ENCODE results near the gene FOXE1. TPM values are rescaled to one million over a fixed set of nuclear protein-coding genes. Genes with fewer than 3 reads are reported as not detected.

The FOXE1 gene
- total and polyA plus RNA-seq, 2 donors (not counting 1 experiment from before 2014, with no cell fraction given) = 2.0 TPM; not detected in 1

- H2AFZ ChIP-seq (ENCODE audit: low read length) = no peak overlapping the region
- no peak overlapping the region for H3K27ac ChIP-seq (ENCODE audit: insufficient read depth, low read length)
- TF ChIP-seq EZH2 (IDR thresholded peaks at IDR 0.05; ENCODE audit: low read length, missing control alignments) (no peak), CTCF (conservative IDR thresholded peaks at IDR 0.05 in 1 of 2, IDR thresholded peaks at IDR 0.05 in 1 of 2; ENCODE audit: low read depth in 1 of 2, low read length in 2 of 2) (no peak)
- DNase-seq (ENCODE audit: low read depth in 2 of 2) = no peak
- H3K36me3 ChIP-seq (ENCODE audit: control insufficient read depth, insufficient read depth, low read length) = no peaks in the 10 kb centered on the region
- no peak overlapping the region for H3K9ac ChIP-seq (ENCODE audit: insufficient read depth, low read length)
- H4K20me1 ChIP-seq (ENCODE audit: control insufficient read depth, extremely low read depth, insufficient read depth, low read length) = no peaks in the 10 kb centered on the region
- H3K9me3 ChIP-seq (ENCODE audit: control insufficient read depth, insufficient read depth, low read depth, low read length) = no peaks in the 10 kb centered on the region
- H3K27me3 ChIP-seq (ENCODE audit: control insufficient read depth, insufficient read depth, low read length) = peaks cover 28% of the 10 kb centered on the region
- H3K4me1 ChIP-seq (ENCODE audit: control insufficient read depth, extremely low read depth, insufficient read depth, low read length) = no peaks in the 10 kb centered on the region
- H3K79me2 ChIP-seq (ENCODE audit: control insufficient read depth, insufficient read depth, low read length) = no peaks in the 10 kb centered on the region
- H3K4me2 ChIP-seq (ENCODE audit: extremely low read depth, insufficient read depth, low read length) = no peak overlapping the region
- H3K4me3 ChIP-seq (replicated peaks in 1 of 4; ENCODE audit: control extremely low read depth in 1 of 4, insufficient read depth in 1 of 4, low read depth in 3 of 4, low read length in 4 of 4) = no peak overlapping the region
These were observed 11.4 kb downstream of the FOXE1 start for GRCh38 chr9:97864396-97864795.

- no peak for DNase-seq (ENCODE audit: low read depth in 2 of 2)
- H3K27ac ChIP-seq (ENCODE audit: insufficient read depth, low read length) = no peak overlapping the region
- H3K4me3 ChIP-seq (replicated peaks in 1 of 4; ENCODE audit: control extremely low read depth in 1 of 4, insufficient read depth in 1 of 4, low read depth in 3 of 4, low read length in 4 of 4) = no peak overlapping the region
- no peaks in the 10 kb centered on the region for H3K36me3 ChIP-seq (ENCODE audit: control insufficient read depth, insufficient read depth, low read length)
- H3K27me3 ChIP-seq (ENCODE audit: control insufficient read depth, insufficient read depth, low read length) = peaks cover 9% of the 10 kb centered on the region
- H3K79me2 ChIP-seq (ENCODE audit: control insufficient read depth, insufficient read depth, low read length) = no peaks in the 10 kb centered on the region
- no peak overlapping the region for H3K9ac ChIP-seq (ENCODE audit: insufficient read depth, low read length)
- H3K4me1 ChIP-seq (ENCODE audit: control insufficient read depth, extremely low read depth, insufficient read depth, low read length) = no peaks in the 10 kb centered on the region
- H4K20me1 ChIP-seq (ENCODE audit: control insufficient read depth, extremely low read depth, insufficient read depth, low read length) = no peaks in the 10 kb centered on the region
- H2AFZ ChIP-seq (ENCODE audit: low read length) = no peak overlapping the region
- H3K4me2 ChIP-seq (ENCODE audit: extremely low read depth, insufficient read depth, low read length) = no peak overlapping the region
- TF ChIP-seq EZH2 (IDR thresholded peaks at IDR 0.05; ENCODE audit: low read length, missing control alignments) = no peak
- TF ChIP-seq CTCF (conservative IDR thresholded peaks at IDR 0.05 in 1 of 2, IDR thresholded peaks at IDR 0.05 in 1 of 2; ENCODE audit: low read depth in 1 of 2, low read length in 2 of 2) = no peak
- H3K9me3 ChIP-seq (ENCODE audit: control insufficient read depth, insufficient read depth, low read depth, low read length) = no peaks in the 10 kb centered on the region
These were observed 13.3 kb downstream of the FOXE1 start for GRCh38 chr9:97866300-97866699.

- no peak for TF ChIP-seq EZH2 (IDR thresholded peaks at IDR 0.05; ENCODE audit: low read length, missing control alignments)
- TF ChIP-seq CTCF (conservative IDR thresholded peaks at IDR 0.05 in 1 of 2, IDR thresholded peaks at IDR 0.05 in 1 of 2; ENCODE audit: low read depth in 1 of 2, low read length in 2 of 2) = no peak
- no peak overlapping the region for H3K27ac ChIP-seq (ENCODE audit: insufficient read depth, low read length)
- no peaks in the 10 kb centered on the region for H3K79me2 ChIP-seq (ENCODE audit: control insufficient read depth, insufficient read depth, low read length)
- H3K9ac ChIP-seq (ENCODE audit: insufficient read depth, low read length) = no peak overlapping the region
- H2AFZ ChIP-seq (ENCODE audit: low read length) = no peak overlapping the region
- H3K27me3 ChIP-seq (ENCODE audit: control insufficient read depth, insufficient read depth, low read length) = peaks cover 9% of the 10 kb centered on the region
- no peak overlapping the region for H3K4me3 ChIP-seq (replicated peaks in 1 of 4; ENCODE audit: control extremely low read depth in 1 of 4, insufficient read depth in 1 of 4, low read depth in 3 of 4, low read length in 4 of 4)
- H3K4me1 ChIP-seq (ENCODE audit: control insufficient read depth, extremely low read depth, insufficient read depth, low read length) = no peaks in the 10 kb centered on the region
- H3K36me3 ChIP-seq (ENCODE audit: control insufficient read depth, insufficient read depth, low read length) = no peaks in the 10 kb centered on the region
- no peak overlapping the region for H3K4me2 ChIP-seq (ENCODE audit: extremely low read depth, insufficient read depth, low read length)
- no peaks in the 10 kb centered on the region for H3K9me3 ChIP-seq (ENCODE audit: control insufficient read depth, insufficient read depth, low read depth, low read length)
- no peaks in the 10 kb centered on the region for H4K20me1 ChIP-seq (ENCODE audit: control insufficient read depth, extremely low read depth, insufficient read depth, low read length)
- DNase-seq (ENCODE audit: low read depth in 2 of 2) = no peak
These were observed 13.8 kb downstream of the FOXE1 start for GRCh38 chr9:97866848-97867247.

Data from fibroblast of lung (primary cell).